Measurements from ENCODE around the gene HSPB9.

Gene HSPB9

GRCh38 chr17:42107597-42108576 is 14.7 kb upstream of the HSPB9 start:
- DNase-seq (ENCODE audit: low read depth in 1 of 2, low spot score in 1 of 2) = peak; percentile 75 to 81
- H3K27ac ChIP-seq (replicated peaks) = no peak overlapping the region
- H3K27me3 ChIP-seq (ENCODE audit: insufficient read depth, poor library complexity, severe bottlenecking) = no peaks in the 10 kb centered on the region
- TF ChIP-seq SPI1 (IDR thresholded peaks at IDR 0.05; ENCODE audit: borderline replicate concordance, low read depth) = no peak
- TF ChIP-seq GABPA (IDR thresholded peaks at IDR 0.05; ENCODE audit: low read depth) = no peak
- no peak for TF ChIP-seq REST (IDR thresholded peaks at IDR 0.05; ENCODE audit: insufficient replicate concordance, low read depth)
- no peak for TF ChIP-seq CTCF (IDR thresholded peaks at IDR 0.05; ENCODE audit: insufficient read depth, low read length)
- TF ChIP-seq POLR2AphosphoS5 (IDR thresholded peaks at IDR 0.05; ENCODE audit: low read depth) = no peak
- peak overlapping the region; percentile 39 for H3K4me3 ChIP-seq (replicated peaks; ENCODE audit: insufficient read depth, low read length)

- H3K27ac ChIP-seq (replicated peaks) = no peak overlapping the region
- no peak overlapping the region for H3K4me3 ChIP-seq (replicated peaks; ENCODE audit: insufficient read depth, low read length)
- TF ChIP-seq POLR2AphosphoS5 (IDR thresholded peaks at IDR 0.05; ENCODE audit: low read depth) (no peak), SPI1 (IDR thresholded peaks at IDR 0.05; ENCODE audit: borderline replicate concordance, low read depth) (no peak), REST (IDR thresholded peaks at IDR 0.05; ENCODE audit: insufficient replicate concordance, low read depth) (no peak), GABPA (IDR thresholded peaks at IDR 0.05; ENCODE audit: low read depth) (no peak), CTCF (IDR thresholded peaks at IDR 0.05; ENCODE audit: insufficient read depth, low read length) (no peak)
- DNase-seq (ENCODE audit: low read depth in 1 of 2, low spot score in 1 of 2) = no peak
- H3K27me3 ChIP-seq (ENCODE audit: insufficient read depth, poor library complexity, severe bottlenecking) = no peaks in the 10 kb centered on the region
Observed at GRCh38 chr17:42109086-42109485, 13.5 kb upstream of the HSPB9 start.

- no peak for DNase-seq (ENCODE audit: low read depth in 1 of 2, low spot score in 1 of 2)
- Histone ChIP-seq H3K27me3 (ENCODE audit: insufficient read depth, poor library complexity, severe bottlenecking) (no peaks in the 10 kb centered on the region), H3K4me3 (replicated peaks; ENCODE audit: insufficient read depth, low read length) (no peak overlapping the region), H3K27ac (replicated peaks) (no peak overlapping the region)
- TF ChIP-seq SPI1 (IDR thresholded peaks at IDR 0.05; ENCODE audit: borderline replicate concordance, low read depth) (no peak), POLR2AphosphoS5 (IDR thresholded peaks at IDR 0.05; ENCODE audit: low read depth) (no peak), REST (IDR thresholded peaks at IDR 0.05; ENCODE audit: insufficient replicate concordance, low read depth) (no peak), GABPA (IDR thresholded peaks at IDR 0.05; ENCODE audit: low read depth) (no peak), CTCF (IDR thresholded peaks at IDR 0.05; ENCODE audit: insufficient read depth, low read length) (no peak)
Observed at GRCh38 chr17:42110301-42111264, 12.0 kb upstream of the HSPB9 start.
